Measurements from ENCODE around the gene SRPRB.

Gene SRPRB

DNA sequence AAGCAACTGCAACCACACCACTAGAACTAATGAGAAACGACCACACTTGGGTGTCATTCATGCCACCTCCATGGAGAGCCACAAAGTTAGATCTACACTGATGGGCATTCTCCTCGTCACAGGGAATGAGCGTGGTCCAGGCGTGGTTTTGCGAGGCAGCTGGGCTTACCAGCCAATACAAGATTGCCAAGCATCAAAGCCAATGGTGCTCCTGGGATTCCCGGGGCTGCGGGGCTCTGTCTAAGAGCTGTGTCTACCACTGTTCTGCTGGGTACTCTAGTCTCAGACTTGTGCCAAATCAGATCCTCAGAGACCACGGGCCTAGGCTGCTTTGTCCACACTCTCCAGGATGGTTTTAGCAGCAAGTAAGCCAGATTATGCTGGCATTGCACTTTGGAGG lies 46.3 kb downstream of the SRPRB start:
- H3K27me3 ChIP-seq (ENCODE audit: low read depth, low read length) = no peaks in the 10 kb centered on the region
- H3K4me3 ChIP-seq (ENCODE audit: low read depth in 1 of 2, low read length in 2 of 2) = no peak overlapping the region
- no peak overlapping the region for H3K27ac ChIP-seq (ENCODE audit: low read length)
- no peaks in the 10 kb centered on the region for H3K9me3 ChIP-seq (ENCODE audit: control insufficient read depth in 1 of 2, low read length in 2 of 2)
- H3K4me1 ChIP-seq (ENCODE audit: control insufficient read depth in 1 of 2, insufficient read depth in 2 of 2, low read length in 2 of 2) = no peaks in the 10 kb centered on the region
- H3K36me3 ChIP-seq (ENCODE audit: control insufficient read depth in 1 of 2, insufficient read depth in 2 of 2, low read length in 2 of 2) = no peaks in the 10 kb centered on the region

DNA sequence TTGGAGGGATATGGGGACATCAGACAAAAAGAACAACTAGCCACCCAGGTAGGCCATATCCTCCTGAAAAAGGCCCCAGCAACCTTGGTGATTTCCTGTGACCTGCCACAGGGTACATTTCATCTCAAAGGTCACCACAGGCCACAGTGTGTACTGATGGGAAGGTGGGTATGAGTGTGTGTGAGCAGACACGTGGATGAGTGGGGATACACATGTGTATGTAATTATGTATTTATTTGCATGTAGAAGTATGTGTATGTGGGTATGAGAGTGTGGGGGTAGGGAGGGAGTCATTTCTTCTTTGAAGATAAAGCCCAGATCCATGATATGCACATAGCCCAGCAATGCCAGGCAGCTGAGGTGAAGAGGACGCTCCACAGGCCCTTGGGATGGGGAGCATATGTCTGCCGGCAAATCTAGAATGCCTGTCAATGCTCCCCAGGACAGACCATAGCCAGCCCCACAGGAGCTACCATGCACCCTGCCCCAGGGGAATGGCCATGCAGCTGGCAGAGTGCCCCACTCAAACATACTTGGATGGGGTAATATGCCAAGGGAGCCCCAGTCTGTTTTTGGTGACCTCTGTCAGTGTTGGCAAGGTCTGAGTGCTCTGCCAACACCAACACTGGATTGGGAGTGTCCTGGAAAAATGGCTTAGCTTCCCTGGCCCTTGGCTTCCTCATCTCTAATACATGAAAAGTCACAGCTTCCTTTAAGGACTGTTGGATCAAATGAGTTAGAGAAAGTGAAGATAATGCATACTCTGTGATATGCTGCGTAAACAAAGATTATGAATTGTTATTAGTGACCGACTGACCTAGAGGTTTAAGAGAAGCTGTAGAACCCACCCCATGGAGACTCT lies 47.7 kb downstream of the SRPRB start:
- no peaks in the 10 kb centered on the region for H3K36me3 ChIP-seq (ENCODE audit: control insufficient read depth in 1 of 2, insufficient read depth in 2 of 2, low read length in 2 of 2)
- H3K27ac ChIP-seq (ENCODE audit: low read length) = no peak overlapping the region
- no peak overlapping the region for H3K4me3 ChIP-seq (ENCODE audit: low read depth in 1 of 2, low read length in 2 of 2)
- no peaks in the 10 kb centered on the region for H3K9me3 ChIP-seq (ENCODE audit: control insufficient read depth in 1 of 2, low read length in 2 of 2)
- no peaks in the 10 kb centered on the region for H3K27me3 ChIP-seq (ENCODE audit: low read depth, low read length)
- no peaks in the 10 kb centered on the region for H3K4me1 ChIP-seq (ENCODE audit: control insufficient read depth in 1 of 2, insufficient read depth in 2 of 2, low read length in 2 of 2)

DNA sequence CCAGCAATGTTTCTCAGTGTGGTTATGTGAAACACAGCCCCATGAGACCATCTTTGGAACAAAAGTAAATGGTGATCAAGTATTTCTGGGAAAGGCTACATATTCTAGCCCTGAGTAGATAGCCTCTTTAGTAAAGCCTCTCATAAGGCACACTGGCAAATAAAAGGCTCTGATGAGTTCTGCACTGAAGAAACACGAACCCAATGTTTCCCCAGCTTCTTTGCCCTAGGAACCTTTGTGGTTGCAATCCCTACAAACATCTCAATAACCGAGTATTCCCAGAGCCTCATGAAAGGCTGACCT lies 48.3 kb downstream of the SRPRB start:
- Histone ChIP-seq H3K9me3 (ENCODE audit: control insufficient read depth in 1 of 2, low read length in 2 of 2) (no peaks in the 10 kb centered on the region), H3K4me1 (ENCODE audit: control insufficient read depth in 1 of 2, insufficient read depth in 2 of 2, low read length in 2 of 2) (no peaks in the 10 kb centered on the region), H3K27ac (ENCODE audit: low read length) (no peak overlapping the region), H3K36me3 (ENCODE audit: control insufficient read depth in 1 of 2, insufficient read depth in 2 of 2, low read length in 2 of 2) (no peaks in the 10 kb centered on the region), H3K4me3 (ENCODE audit: low read depth in 1 of 2, low read length in 2 of 2) (no peak overlapping the region), H3K27me3 (ENCODE audit: low read depth, low read length) (no peaks in the 10 kb centered on the region)

DNA sequence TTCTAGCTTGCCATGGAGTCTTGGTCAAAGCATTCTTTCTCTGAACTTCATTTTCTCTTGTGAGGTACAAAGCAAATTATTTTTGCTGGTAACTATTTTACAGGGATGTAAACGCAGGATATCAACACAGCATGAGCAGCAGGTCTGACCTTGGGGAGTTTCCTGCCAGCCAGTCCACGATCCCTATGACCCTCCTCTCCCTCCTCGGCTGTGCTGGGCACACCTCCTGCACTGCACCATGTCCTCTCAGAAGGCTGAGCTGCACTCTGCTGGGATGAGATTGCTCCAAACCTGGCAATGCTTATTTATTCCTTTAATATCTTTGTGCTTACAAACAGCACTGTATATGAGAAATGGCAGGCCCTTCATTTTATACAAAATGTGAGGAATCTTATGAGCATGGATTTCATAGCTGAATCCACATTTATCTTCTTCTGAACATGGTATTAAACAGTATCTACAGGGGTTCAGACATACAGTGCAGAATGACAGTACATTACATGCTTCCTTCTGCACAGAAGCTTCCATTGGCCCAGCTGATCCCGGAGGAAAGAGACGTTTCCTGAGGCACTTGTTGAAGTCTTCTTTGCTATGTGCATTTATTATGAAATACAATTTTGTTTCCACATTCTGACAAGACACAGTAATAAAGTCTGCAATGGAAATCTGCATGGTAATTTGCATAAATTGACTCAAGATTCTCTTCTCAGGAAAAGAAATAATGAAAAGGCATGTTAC lies 48.8 kb downstream of the SRPRB start:
- Histone ChIP-seq H3K27me3 (ENCODE audit: low read depth, low read length) (no peaks in the 10 kb centered on the region), H3K36me3 (ENCODE audit: control insufficient read depth in 1 of 2, insufficient read depth in 2 of 2, low read length in 2 of 2) (no peaks in the 10 kb centered on the region), H3K4me1 (ENCODE audit: control insufficient read depth in 1 of 2, insufficient read depth in 2 of 2, low read length in 2 of 2) (no peaks in the 10 kb centered on the region), H3K27ac (ENCODE audit: low read length) (no peak overlapping the region), H3K4me3 (ENCODE audit: low read depth in 1 of 2, low read length in 2 of 2) (no peak overlapping the region), H3K9me3 (ENCODE audit: control insufficient read depth in 1 of 2, low read length in 2 of 2) (no peaks in the 10 kb centered on the region)

DNA sequence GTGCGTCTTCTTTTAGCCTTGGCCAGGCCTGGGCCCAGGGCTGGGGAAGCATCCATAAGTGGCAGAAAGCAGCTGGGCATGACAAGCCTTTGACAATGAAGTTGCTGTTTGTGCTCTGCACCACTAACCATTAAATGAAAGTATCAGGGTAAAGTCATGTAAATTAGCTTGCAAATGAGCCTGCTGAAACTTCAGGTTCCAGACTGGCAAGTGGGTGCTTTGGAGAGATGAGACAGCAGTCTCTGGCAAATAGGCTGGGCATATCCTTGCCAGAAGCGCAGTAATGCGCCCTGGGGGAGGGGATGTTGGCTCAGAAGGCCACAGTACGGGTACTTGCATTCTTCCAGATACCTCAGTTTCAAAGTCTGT lies 49.4 kb downstream of the SRPRB start:
- Histone ChIP-seq H3K4me3 (ENCODE audit: low read depth in 1 of 2, low read length in 2 of 2) (no peak overlapping the region), H3K36me3 (ENCODE audit: control insufficient read depth in 1 of 2, insufficient read depth in 2 of 2, low read length in 2 of 2) (no peaks in the 10 kb centered on the region), H3K4me1 (ENCODE audit: control insufficient read depth in 1 of 2, insufficient read depth in 2 of 2, low read length in 2 of 2) (no peaks in the 10 kb centered on the region), H3K9me3 (ENCODE audit: control insufficient read depth in 1 of 2, low read length in 2 of 2) (no peaks in the 10 kb centered on the region), H3K27ac (ENCODE audit: low read length) (no peak overlapping the region), H3K27me3 (ENCODE audit: low read depth, low read length) (no peaks in the 10 kb centered on the region)

- Histone ChIP-seq H3K27ac (ENCODE audit: low read length) (no peak overlapping the region), H3K4me1 (ENCODE audit: control insufficient read depth in 1 of 2, insufficient read depth in 2 of 2, low read length in 2 of 2) (no peaks in the 10 kb centered on the region), H3K27me3 (ENCODE audit: low read depth, low read length) (no peaks in the 10 kb centered on the region), H3K9me3 (ENCODE audit: control insufficient read depth in 1 of 2, low read length in 2 of 2) (no peaks in the 10 kb centered on the region), H3K36me3 (ENCODE audit: control insufficient read depth in 1 of 2, insufficient read depth in 2 of 2, low read length in 2 of 2) (no peaks in the 10 kb centered on the region), H3K4me3 (ENCODE audit: low read depth in 1 of 2, low read length in 2 of 2) (no peak overlapping the region)
Observed at GRCh38 chr3:133855772-133856171, 50.2 kb downstream of the SRPRB start.

GRCh38 chr3:133856316-133856715 lies 50.7 kb downstream of the SRPRB start:
- Histone ChIP-seq H3K4me3 (ENCODE audit: low read depth in 1 of 2, low read length in 2 of 2) (no peak overlapping the region), H3K27me3 (ENCODE audit: low read depth, low read length) (no peaks in the 10 kb centered on the region), H3K9me3 (ENCODE audit: control insufficient read depth in 1 of 2, low read length in 2 of 2) (no peaks in the 10 kb centered on the region), H3K27ac (ENCODE audit: low read length) (no peak overlapping the region), H3K36me3 (ENCODE audit: control insufficient read depth in 1 of 2, insufficient read depth in 2 of 2, low read length in 2 of 2) (no peaks in the 10 kb centered on the region), H3K4me1 (ENCODE audit: control insufficient read depth in 1 of 2, insufficient read depth in 2 of 2, low read length in 2 of 2) (no peaks in the 10 kb centered on the region)

DNA sequence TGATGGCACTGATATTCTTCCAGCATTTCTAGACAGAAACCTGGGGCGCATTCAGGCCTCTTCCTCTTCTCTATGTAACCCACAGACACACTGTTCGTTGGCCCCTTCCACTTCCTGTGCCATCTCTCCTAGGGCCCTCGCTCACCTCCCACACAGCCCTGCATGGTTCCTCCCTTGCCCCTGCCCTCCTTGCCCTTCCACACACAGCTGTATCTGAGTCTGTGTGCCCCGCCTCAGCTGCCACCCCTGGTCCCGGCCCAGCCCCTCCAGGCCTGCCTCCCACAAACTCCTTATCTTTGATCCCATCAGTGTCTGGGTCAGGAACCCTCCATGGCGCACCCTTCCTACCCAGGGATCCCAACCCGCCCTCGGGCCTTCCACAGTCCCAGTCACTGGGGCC lies 52.2 kb downstream of the SRPRB start:
- no peaks in the 10 kb centered on the region for H3K27me3 ChIP-seq (ENCODE audit: low read depth, low read length)
- no peak overlapping the region for H3K4me3 ChIP-seq (ENCODE audit: low read depth in 1 of 2, low read length in 2 of 2)
- H3K36me3 ChIP-seq (ENCODE audit: control insufficient read depth in 1 of 2, insufficient read depth in 2 of 2, low read length in 2 of 2) = no peaks in the 10 kb centered on the region
- H3K9me3 ChIP-seq (ENCODE audit: control insufficient read depth in 1 of 2, low read length in 2 of 2) = no peaks in the 10 kb centered on the region
- H3K27ac ChIP-seq (ENCODE audit: low read length) = no peak overlapping the region
- H3K4me1 ChIP-seq (ENCODE audit: control insufficient read depth in 1 of 2, insufficient read depth in 2 of 2, low read length in 2 of 2) = no peaks in the 10 kb centered on the region

- Histone ChIP-seq H3K4me1 (ENCODE audit: control insufficient read depth in 1 of 2, insufficient read depth in 2 of 2, low read length in 2 of 2) (no peaks in the 10 kb centered on the region), H3K36me3 (ENCODE audit: control insufficient read depth in 1 of 2, insufficient read depth in 2 of 2, low read length in 2 of 2) (no peaks in the 10 kb centered on the region), H3K9me3 (ENCODE audit: control insufficient read depth in 1 of 2, low read length in 2 of 2) (no peaks in the 10 kb centered on the region), H3K27ac (ENCODE audit: low read length) (no peak overlapping the region), H3K27me3 (ENCODE audit: low read depth, low read length) (no peaks in the 10 kb centered on the region), H3K4me3 (ENCODE audit: low read depth in 1 of 2, low read length in 2 of 2) (no peak overlapping the region)
Observed at GRCh38 chr3:133859381-133860234, 54.0 kb downstream of the SRPRB start.

- Histone ChIP-seq H3K4me1 (ENCODE audit: control insufficient read depth in 1 of 2, insufficient read depth in 2 of 2, low read length in 2 of 2) (peaks cover 0 to 1% of the 10 kb centered on the region in 2 donors), H3K9me3 (ENCODE audit: control insufficient read depth in 1 of 2, low read length in 2 of 2) (no peaks in the 10 kb centered on the region), H3K27me3 (ENCODE audit: low read depth, low read length) (no peaks in the 10 kb centered on the region), H3K36me3 (ENCODE audit: control insufficient read depth in 1 of 2, insufficient read depth in 2 of 2, low read length in 2 of 2) (no peaks in the 10 kb centered on the region), H3K4me3 (ENCODE audit: low read depth in 1 of 2, low read length in 2 of 2) (no peak overlapping the region), H3K27ac (ENCODE audit: low read length) (no peak overlapping the region)
Observed at GRCh38 chr3:133860519-133860918, 54.9 kb downstream of the SRPRB start.

DNA sequence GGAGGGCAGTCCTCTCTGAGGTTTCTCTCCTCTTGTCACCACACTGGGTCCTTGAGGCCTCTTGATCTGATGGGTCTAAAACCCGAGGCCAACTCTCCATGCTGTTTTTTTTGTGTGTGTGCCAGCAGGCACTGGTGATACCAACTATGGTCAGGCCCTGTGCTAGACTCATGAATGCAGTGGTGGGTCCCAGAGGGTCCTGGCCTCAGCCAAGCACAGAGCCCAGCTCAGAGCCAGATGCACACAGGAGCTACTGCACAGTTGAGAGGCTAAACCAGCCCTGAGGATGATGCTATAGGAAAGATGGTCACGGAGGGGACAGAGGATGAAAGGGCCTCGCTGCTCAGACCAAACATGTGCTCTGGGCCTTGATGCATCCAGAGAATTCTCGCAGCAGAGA lies 56.5 kb downstream of the SRPRB start:
- Histone ChIP-seq H3K4me3 (ENCODE audit: low read depth in 1 of 2, low read length in 2 of 2) (no peak overlapping the region), H3K4me1 (ENCODE audit: control insufficient read depth in 1 of 2, insufficient read depth in 2 of 2, low read length in 2 of 2) (peaks cover 0 to 3% of the 10 kb centered on the region in 2 donors), H3K27ac (ENCODE audit: low read length) (no peak overlapping the region), H3K9me3 (ENCODE audit: control insufficient read depth in 1 of 2, low read length in 2 of 2) (no peaks in the 10 kb centered on the region), H3K36me3 (ENCODE audit: control insufficient read depth in 1 of 2, insufficient read depth in 2 of 2, low read length in 2 of 2) (no peaks in the 10 kb centered on the region), H3K27me3 (ENCODE audit: low read depth, low read length) (no peaks in the 10 kb centered on the region)

Measured in muscle layer of duodenum (tissue), 2 donors.